Measurements from ENCODE around the gene CBX4. TPM values are rescaled to one million over a fixed set of nuclear protein-coding genes. Genes with fewer than 3 reads are reported as not detected.
A peak's percentile ranks its signal among the peaks of the same experiment; 100 is the strongest.

The CBX4 gene
- total and polyA plus RNA-seq, 2 of the 13 experiments (the other 11 are each of a cell fraction or from before 2014, with no cell fraction given) = 25.8 to 50.8 TPM

DNA sequence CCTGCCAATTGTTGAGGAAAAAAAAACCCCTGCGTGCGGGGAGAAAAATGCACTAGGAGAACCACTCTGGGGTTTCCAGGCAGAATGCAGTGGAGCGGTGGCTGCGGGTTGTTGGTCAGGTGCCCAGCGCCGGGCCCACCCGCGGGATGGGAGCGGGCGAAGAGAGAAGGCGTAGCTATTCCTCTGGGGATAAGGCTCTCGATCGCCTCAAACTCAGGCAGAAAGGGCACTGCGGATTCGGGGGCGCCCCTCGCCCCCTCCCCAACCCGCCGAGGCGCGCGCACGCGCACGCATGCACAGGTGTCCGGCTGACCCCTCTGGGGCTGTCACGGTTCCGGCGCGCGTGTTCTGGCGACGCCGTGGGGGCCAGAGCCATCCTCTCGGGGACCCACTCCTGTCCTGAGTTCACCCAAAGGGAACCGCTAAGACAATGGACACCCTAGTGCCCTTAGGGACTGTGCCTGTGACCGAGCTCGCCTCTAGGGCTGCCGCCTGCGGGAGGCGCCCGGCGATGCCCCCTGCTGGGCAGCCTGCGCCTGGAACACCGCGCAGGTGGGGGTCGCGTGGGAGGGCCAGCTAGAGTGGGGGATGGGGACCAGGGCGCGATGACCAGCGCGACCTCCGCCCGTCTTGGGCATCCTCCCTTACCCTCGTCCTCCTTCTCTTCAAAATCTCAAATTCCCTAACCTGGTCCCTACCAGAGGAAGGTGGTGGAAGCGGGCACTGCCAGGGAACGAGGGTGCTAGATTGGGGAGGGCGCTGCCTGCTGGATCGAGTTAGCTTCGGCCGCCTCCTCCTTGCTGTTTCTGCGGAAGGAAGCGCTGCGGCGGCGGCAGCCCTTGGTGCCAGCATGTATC, 28.0 kb downstream of the CBX4 start (continued):
- TF ChIP-seq, protein P1, sequence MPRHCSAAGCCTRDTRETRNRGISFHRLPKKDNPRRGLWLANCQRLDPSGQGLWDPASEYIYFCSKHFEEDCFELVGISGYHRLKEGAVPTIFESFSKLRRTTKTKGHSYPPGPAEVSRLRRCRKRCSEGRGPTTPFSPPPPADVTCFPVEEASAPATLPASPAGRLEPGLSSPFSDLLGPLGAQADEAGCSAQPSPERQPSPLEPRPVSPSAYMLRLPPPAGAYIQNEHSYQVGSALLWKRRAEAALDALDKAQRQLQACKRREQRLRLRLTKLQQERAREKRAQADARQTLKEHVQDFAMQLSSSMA (CRISPR knock-in tag; IDR thresholded peaks at IDR 0.05) = no peak
- TF ChIP-seq HOXD1 (CRISPR knock-in tag; IDR thresholded peaks at IDR 0.05) (no peak), TCF7 (IDR thresholded peaks at IDR 0.05; ENCODE audit: low read depth) (no peak), SRSF1 (optimal IDR thresholded peaks at IDR 0.05; ENCODE audit: low read depth, low read length) (no peak), SRSF9 (IDR thresholded peaks at IDR 0.05; ENCODE audit: borderline replicate concordance, insufficient read depth, low read depth, low read length, poor library complexity, severe bottlenecking) (no peak), GFI1 (CRISPR knock-in tag; IDR thresholded peaks at IDR 0.05; ENCODE audit: borderline replicate concordance) (peak; percentile 62; the same call in 1 of the 2 replicates), FOXK2 (IDR thresholded peaks at IDR 0.05) (no peak), ZNF777 (CRISPR knock-in tag; IDR thresholded peaks at IDR 0.05) (peak; percentile 9; the same call in 1 of the 2 replicates), TGIF2 (CRISPR knock-in tag; IDR thresholded peaks at IDR 0.05) (0 out of 2 replicates have a peak, but pooled peaks have one; percentile 49), SETDB1 (CRISPR knock-in tag; IDR thresholded peaks at IDR 0.05; ENCODE audit: borderline replicate concordance) (no peak), ZNF776 (CRISPR knock-in tag; IDR thresholded peaks at IDR 0.05) (no peak), ZNF136 (CRISPR knock-in tag; IDR thresholded peaks at IDR 0.05; ENCODE audit: low read depth) (0 out of 2 replicates have a peak, but pooled peaks have one; percentile 67), ZBTB42 (CRISPR knock-in tag; IDR thresholded peaks at IDR 0.05) (no peak), ZSCAN31 (CRISPR knock-in tag; IDR thresholded peaks at IDR 0.05; ENCODE audit: low read depth) (peak; percentile 50; the same call in 1 of the 2 replicates), FOXA1 (IDR thresholded peaks at IDR 0.05) (no peak), FOXA1 (CRISPR knock-in tag; IDR thresholded peaks at IDR 0.05) (no peak), ZNF101 (CRISPR knock-in tag; IDR thresholded peaks at IDR 0.05; ENCODE audit: borderline replicate concordance, low read depth) (no peak), FOSL1 (CRISPR knock-in tag; IDR thresholded peaks at IDR 0.05; ENCODE audit: borderline replicate concordance) (no peak), SATB2 (CRISPR knock-in tag; IDR thresholded peaks at IDR 0.05) (no peak), MBD4 (IDR thresholded peaks at IDR 0.05; ENCODE audit: borderline replicate concordance, low read length) (no peak), ZNF567 (CRISPR knock-in tag; IDR thresholded peaks at IDR 0.05; ENCODE audit: borderline replicate concordance) (no peak), DNMT1 (CRISPR knock-in tag; IDR thresholded peaks at IDR 0.05) (peak; percentile 29; the same call in 1 of the 2 replicates), MAF1 (CRISPR knock-in tag; IDR thresholded peaks at IDR 0.05; ENCODE audit: borderline replicate concordance) (peak; percentile 57; the same call in 1 of the 2 replicates)
- TF ChIP-seq, protein P2, sequence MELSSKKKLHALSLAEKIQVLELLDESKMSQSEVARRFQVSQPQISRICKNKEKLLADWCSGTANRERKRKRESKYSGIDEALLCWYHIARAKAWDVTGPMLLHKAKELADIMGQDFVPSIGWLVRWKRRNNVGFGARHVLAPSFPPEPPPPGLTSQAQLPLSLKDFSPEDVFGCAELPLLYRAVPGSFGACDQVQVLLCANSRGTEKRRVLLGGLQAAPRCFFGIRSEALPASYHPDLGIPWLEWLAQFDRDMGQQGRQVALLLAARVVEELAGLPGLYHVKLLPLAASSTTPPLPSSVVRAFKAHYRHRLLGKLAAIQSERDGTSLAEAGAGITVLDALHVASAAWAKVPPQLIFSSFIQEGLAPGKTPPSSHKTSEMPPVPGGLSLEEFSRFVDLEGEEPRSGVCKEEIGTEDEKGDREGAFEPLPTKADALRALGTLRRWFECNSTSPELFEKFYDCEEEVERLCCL (CRISPR knock-in tag; IDR thresholded peaks at IDR 0.05; ENCODE audit: borderline replicate concordance) = no peak
- TF ChIP-seq, protein P3, sequence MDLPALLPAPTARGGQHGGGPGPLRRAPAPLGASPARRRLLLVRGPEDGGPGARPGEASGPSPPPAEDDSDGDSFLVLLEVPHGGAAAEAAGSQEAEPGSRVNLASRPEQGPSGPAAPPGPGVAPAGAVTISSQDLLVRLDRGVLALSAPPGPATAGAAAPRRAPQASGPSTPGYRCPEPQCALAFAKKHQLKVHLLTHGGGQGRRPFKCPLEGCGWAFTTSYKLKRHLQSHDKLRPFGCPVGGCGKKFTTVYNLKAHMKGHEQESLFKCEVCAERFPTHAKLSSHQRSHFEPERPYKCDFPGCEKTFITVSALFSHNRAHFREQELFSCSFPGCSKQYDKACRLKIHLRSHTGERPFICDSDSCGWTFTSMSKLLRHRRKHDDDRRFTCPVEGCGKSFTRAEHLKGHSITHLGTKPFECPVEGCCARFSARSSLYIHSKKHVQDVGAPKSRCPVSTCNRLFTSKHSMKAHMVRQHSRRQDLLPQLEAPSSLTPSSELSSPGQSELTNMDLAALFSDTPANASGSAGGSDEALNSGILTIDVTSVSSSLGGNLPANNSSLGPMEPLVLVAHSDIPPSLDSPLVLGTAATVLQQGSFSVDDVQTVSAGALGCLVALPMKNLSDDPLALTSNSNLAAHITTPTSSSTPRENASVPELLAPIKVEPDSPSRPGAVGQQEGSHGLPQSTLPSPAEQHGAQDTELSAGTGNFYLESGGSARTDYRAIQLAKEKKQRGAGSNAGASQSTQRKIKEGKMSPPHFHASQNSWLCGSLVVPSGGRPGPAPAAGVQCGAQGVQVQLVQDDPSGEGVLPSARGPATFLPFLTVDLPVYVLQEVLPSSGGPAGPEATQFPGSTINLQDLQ (CRISPR knock-in tag; IDR thresholded peaks at IDR 0.05) = 0 out of 2 replicates have a peak, but pooled peaks have one; percentile 47
- TF ChIP-seq, protein P4, sequence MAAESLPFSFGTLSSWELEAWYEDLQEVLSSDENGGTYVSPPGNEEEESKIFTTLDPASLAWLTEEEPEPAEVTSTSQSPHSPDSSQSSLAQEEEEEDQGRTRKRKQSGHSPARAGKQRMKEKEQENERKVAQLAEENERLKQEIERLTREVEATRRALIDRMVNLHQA (CRISPR knock-in tag; IDR thresholded peaks at IDR 0.05) = no peak
